Keratinocyte (primary cell): Measurements from ENCODE around the gene ZBTB7B. TPM values are rescaled to one million over a fixed set of nuclear protein-coding genes. Genes with fewer than 3 reads are reported as not detected.

Experiments used
- DNase-seq: peaks from one replicate; pipeline ENCODE4 v3.0.0-alpha.2; 2011; ENCODE audit warnings: low read depth, missing footprints, low spot score
- FAIRE-seq: peaks from 2 replicates; lab custom pipeline; 2011; peaks lifted over from hg19 to GRCh38; lab: Jason Lieb, UNC
- H2AFZ ChIP-seq: 2 replicates; pipeline ENCODE4 v1.6.0; 2012; ENCODE audit warnings: low read length, control low read depth, inconsistent platforms; ENCODE audit not compliant: control insufficient read depth
- H3K27ac ChIP-seq: 2 replicates; pipeline ENCODE4 v1.5.1; 2011; ENCODE audit warnings: low read length; ENCODE audit not compliant: control insufficient read depth, insufficient read depth
- H3K27me3 ChIP-seq: 3 replicates; pipeline ENCODE4 v1.6.0; 2011; ENCODE audit warnings: low read length; ENCODE audit not compliant: control insufficient read depth, insufficient read depth; ENCODE audit errors: extremely low read depth
- H3K36me3 ChIP-seq, 2 experiments: 2 replicates in 1 of 2; 3 replicates in 1 of 2; pipeline ENCODE4 v1.5.1; 2011; ENCODE audit warnings: low read length in 2 of 2, mild to moderate bottlenecking in 1 of 2; ENCODE audit not compliant: control insufficient read depth in 2 of 2, insufficient read depth in 2 of 2; ENCODE audit errors: extremely low read depth in 1 of 2
- H3K4me1 ChIP-seq: 3 replicates; pipeline ENCODE4 v1.5.1; 2011; ENCODE audit warnings: low read length; ENCODE audit not compliant: control insufficient read depth, insufficient read depth; ENCODE audit errors: extremely low read depth
- H3K4me2 ChIP-seq: 3 replicates; pipeline ENCODE4 v1.6.0; 2011; ENCODE audit warnings: low read depth, low read length; ENCODE audit not compliant: control insufficient read depth, insufficient read depth; ENCODE audit errors: extremely low read depth
- H3K4me3 ChIP-seq, 3 experiments: fragments of 200-600 bp in 1 of 3; sonication (generic) in 1 of 3; 2 replicates in 2 of 3; 3 replicates in 1 of 3; pipeline ENCODE4 v1.5.1; 2011 to 2016; ENCODE audit warnings: low read length in 3 of 3, mild to moderate bottlenecking in 3 of 3, control low read depth in 2 of 3, inconsistent platforms in 1 of 3, low read depth in 1 of 3, mixed read lengths in 1 of 3, mixed run types in 1 of 3, moderate library complexity in 1 of 3; ENCODE audit not compliant: control insufficient read depth in 2 of 3, insufficient read depth in 2 of 3; ENCODE audit errors: extremely low read depth in 1 of 3
- H3K79me2 ChIP-seq: 2 replicates; pipeline ENCODE4 v1.6.0; 2012; ENCODE audit warnings: low read length; ENCODE audit not compliant: control insufficient read depth, insufficient read depth
- H3K9ac ChIP-seq: 3 replicates; pipeline ENCODE4 v1.6.0; 2011; ENCODE audit warnings: low read length; ENCODE audit not compliant: control insufficient read depth, insufficient read depth; ENCODE audit errors: extremely low read depth
- H3K9me1 ChIP-seq: 3 replicates; pipeline ENCODE4 v1.6.0; 2011; ENCODE audit warnings: low read length; ENCODE audit not compliant: control insufficient read depth, insufficient read depth; ENCODE audit errors: extremely low read depth
- H3K9me3 ChIP-seq: 2 replicates; pipeline ENCODE4 v1.5.1; 2012; ENCODE audit warnings: low read depth, low read length; ENCODE audit not compliant: control insufficient read depth
- H4K20me1 ChIP-seq: 3 replicates; pipeline ENCODE4 v1.6.0; 2011; ENCODE audit warnings: low read length; ENCODE audit not compliant: control insufficient read depth, insufficient read depth; ENCODE audit errors: extremely low read depth
- CTCF ChIP-seq, 3 experiments: IDR thresholded peaks in 1 of 3; conservative IDR thresholded peaks in 1 of 3; optimal IDR thresholded peaks in 1 of 3; 2 replicates in 2 of 3; 3 replicates in 1 of 3; pipeline versions ENCODE3 to v1.5.1; 2011; ENCODE audit warnings: low read length in 3 of 3, mild to moderate bottlenecking in 3 of 3, moderate library complexity in 2 of 3, control low read depth in 1 of 3, inconsistent platforms in 1 of 3; ENCODE audit not compliant: insufficient read depth in 2 of 3; ENCODE audit errors: extremely low read depth in 1 of 3
- EZH2 ChIP-seq: IDR thresholded peaks from one replicate; pipeline ENCODE4 v1.6.1; 2012; ENCODE audit warnings: inconsistent platforms, mild to moderate bottlenecking, low read length, moderate library complexity
- dilution Hi-C: fragments of 300-500 bp; cut with MboI; formaldehyde crosslinking; loops from one replicate; pipeline ENCODE4 v1.7.0; 2020; ENCODE audit warnings: low sequenced_read_pairs; ENCODE audit not compliant: extremely low pct_ligation_motif_present
- polyA plus RNA-seq, 5 experiments: library from polyadenylated mRNA; depleted of rRNA in 3 of 5; stranded (reverse) in 3 of 5; stranded (forward) in 1 of 5; unstranded in 1 of 5; fragments of >200 nt; gene quantifications; 1 replicate in 1 of 5; 2 replicates in 3 of 5; 3 replicates in 1 of 5; pipeline versions ENCODE4 v1.2.1 to v1.2.3, GENCODE V29; 2011 to 2012; ENCODE audit warnings: missing spikeins in 2 of 5, low read depth in 1 of 5, low replicate concordance in 1 of 5

The ZBTB7B gene
- polyA plus RNA-seq, 1 donor (not counting 4 experiments of a cell fraction or from before 2014, with no cell fraction given), result 20.9 TPM

- H3K4me3 ChIP-seq, result no peak overlapping the region
- no peaks in the 10 kb centered on the region for H4K20me1 ChIP-seq
- no peak overlapping the region for H2AFZ ChIP-seq
- no peak overlapping the region for H3K27ac ChIP-seq
- H3K79me2 ChIP-seq, result no peaks in the 10 kb centered on the region
- no peaks in the 10 kb centered on the region for H3K9me1 ChIP-seq
- H3K27me3 ChIP-seq, result no peaks in the 10 kb centered on the region
- no peak overlapping the region for H3K9ac ChIP-seq
- no peak overlapping the region for H3K4me2 ChIP-seq
- FAIRE-seq, result no peak
- DNase-seq, result no peak
- no peaks in the 10 kb centered on the region for H3K9me3 ChIP-seq
- peaks cover 22% of the 10 kb centered on the region for H3K4me1 ChIP-seq
- no peaks in the 10 kb centered on the region for H3K36me3 ChIP-seq
- dilution Hi-C loops, result no loop called here
- TF ChIP-seq EZH2 (no peak), CTCF (optimal IDR thresholded peaks at IDR 0.05 in 1 of 3, IDR thresholded peaks at IDR 0.05 in 1 of 3, conservative IDR thresholded peaks at IDR 0.05 in 1 of 3; ENCODE audit: extremely low read depth in 1 of 3, insufficient read depth in 2 of 3, low read length in 3 of 3) (no peak)
Measured at GRCh38 chr1:155024315-155024714, 21.7 kb downstream of the ZBTB7B start.

- H3K4me1 ChIP-seq, result peaks cover 22% of the 10 kb centered on the region
- H4K20me1 ChIP-seq, result no peaks in the 10 kb centered on the region
- no peak for DNase-seq
- no peaks in the 10 kb centered on the region for H3K9me1 ChIP-seq
- H3K4me3 ChIP-seq, result no peak overlapping the region
- no peak overlapping the region for H2AFZ ChIP-seq
- H3K27ac ChIP-seq, result no peak overlapping the region
- no peaks in the 10 kb centered on the region for H3K27me3 ChIP-seq
- no peak overlapping the region for H3K4me2 ChIP-seq
- no peak for TF ChIP-seq EZH2
- no peak for TF ChIP-seq CTCF (optimal IDR thresholded peaks at IDR 0.05 in 1 of 3, IDR thresholded peaks at IDR 0.05 in 1 of 3, conservative IDR thresholded peaks at IDR 0.05 in 1 of 3; ENCODE audit: extremely low read depth in 1 of 3, insufficient read depth in 2 of 3, low read length in 3 of 3)
- dilution Hi-C loops, result no loop called here
- H3K79me2 ChIP-seq, result no peaks in the 10 kb centered on the region
- no peak overlapping the region for H3K9ac ChIP-seq
- H3K36me3 ChIP-seq, result no peaks in the 10 kb centered on the region
- FAIRE-seq, result no peak
- no peaks in the 10 kb centered on the region for H3K9me3 ChIP-seq
Measured at GRCh38 chr1:155026154-155026553, 23.6 kb downstream of the ZBTB7B start.
